ENCODE results near the gene TDO2.
"Not testable (repeated sequence)": the region's sequence is repeated elsewhere in the genome, so short reads cannot be mapped to it uniquely, and the experiment has no call there.

TDO2 gene

GRCh38 chr4:155908187-155909139 is 5.0 kb downstream of the TDO2 start:
- no peak for DNase-seq (ENCODE audit: low read depth)

GRCh38 chr4:155909615-155910226 is 6.2 kb downstream of the TDO2 start:
- DNase-seq (ENCODE audit: low read depth), result no peak

DNA sequence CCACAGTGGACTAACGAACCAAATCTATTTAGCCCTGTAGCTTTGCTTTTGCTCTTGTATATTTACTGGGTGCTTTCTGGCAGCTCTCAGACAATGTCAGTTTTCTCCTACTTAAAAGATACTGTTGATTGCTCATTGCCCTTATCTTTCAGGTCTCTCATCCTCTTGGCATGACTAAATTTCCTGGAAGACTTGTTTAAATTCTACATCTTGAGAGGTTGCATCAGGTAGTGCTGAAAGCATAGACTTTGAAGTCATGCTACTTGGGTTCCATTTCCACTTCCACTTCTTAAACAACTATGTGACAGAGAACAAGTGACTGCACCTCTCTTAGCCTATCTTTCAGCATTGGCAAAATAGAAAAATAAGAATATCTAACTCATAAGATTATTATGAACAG is 8.4 kb downstream of the TDO2 start:
- no peak for DNase-seq (ENCODE audit: low read depth)

GRCh38 chr4:155914782-155915181 is 11.3 kb downstream of the TDO2 start:
- no peak for DNase-seq (ENCODE audit: low read depth)

- DNase-seq (ENCODE audit: low read depth), result no peak
Observed at GRCh38 chr4:155921597-155921996, 18.1 kb downstream of the TDO2 start.

DNA sequence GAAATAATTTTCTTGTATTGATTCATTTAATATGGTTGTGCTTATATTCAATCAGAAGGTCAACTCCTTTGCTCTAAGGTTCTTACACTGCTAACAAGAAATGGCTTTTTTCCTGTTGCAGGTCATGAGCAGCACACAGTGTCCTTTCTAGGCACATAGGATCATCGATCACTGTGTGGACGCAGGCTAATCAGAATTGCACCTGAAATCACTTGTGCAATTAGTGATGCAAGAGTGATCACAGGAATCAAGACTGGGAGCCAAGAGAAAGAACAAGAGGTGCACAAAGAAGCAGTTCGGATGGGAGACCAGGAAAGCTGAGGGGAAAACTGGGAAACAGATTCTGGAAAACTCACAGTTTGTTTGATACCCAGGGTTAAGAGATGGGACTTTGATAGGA is 21.1 kb downstream of the TDO2 start:
- DNase-seq (ENCODE audit: low read depth), result no peak

DNA sequence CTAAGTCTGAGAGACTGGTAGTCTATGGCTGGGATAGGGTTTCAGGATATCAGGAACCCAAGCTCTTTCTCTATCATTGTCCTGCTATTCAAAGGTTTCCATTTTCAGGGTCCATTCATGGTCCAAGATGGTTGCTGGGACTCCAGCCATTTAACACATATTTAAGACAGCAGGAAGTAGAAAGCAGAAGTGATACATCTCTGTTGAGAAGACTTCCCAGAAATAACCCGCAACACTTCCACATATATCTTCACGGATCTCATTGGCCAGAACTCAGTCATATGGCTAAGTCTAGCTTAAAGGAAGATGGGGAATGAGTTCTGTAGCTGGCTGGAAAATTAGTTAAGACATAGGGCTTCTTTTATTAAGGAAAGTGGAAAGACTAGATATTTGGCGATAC is 26.3 kb downstream of the TDO2 start:
- no peak for DNase-seq (ENCODE audit: low read depth)

DNA sequence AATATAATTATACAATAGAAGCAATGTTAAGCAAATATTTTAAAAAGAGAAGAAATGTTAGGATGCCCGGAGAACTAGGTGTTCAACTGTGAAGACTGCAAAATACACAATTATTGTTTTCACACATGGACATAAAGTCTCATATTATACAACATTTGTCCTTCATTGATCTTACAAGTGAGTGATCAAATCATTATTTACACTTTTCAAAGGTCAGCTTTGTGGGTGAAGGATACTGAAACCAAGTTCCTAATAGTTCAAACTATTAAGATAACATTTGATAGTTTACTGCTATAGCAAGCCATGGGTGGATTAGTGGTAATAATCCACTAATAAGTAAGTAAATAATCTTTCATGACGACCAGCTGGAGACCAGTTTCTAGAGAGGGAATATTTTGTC is 26.8 kb downstream of the TDO2 start:
- DNase-seq (ENCODE audit: low read depth), result no peak

DNA sequence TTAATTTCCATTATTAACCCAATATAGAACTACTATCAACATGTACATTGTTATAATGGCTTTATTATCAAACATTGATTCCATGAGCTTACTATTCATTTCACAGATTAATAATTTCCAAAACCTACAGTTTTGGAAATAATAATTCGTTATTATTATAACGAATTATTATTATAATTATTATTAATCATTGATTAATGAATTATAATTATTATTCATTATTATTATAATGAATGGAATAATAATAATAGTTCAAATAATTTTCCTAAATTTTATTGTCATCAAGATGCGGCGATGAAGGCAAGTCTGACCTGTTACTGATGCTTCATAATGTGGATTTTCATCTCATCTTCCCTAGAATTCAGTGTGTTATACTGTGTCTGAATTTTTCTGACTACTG is 28.1 kb downstream of the TDO2 start:
- no peak for DNase-seq (ENCODE audit: low read depth)

DNA sequence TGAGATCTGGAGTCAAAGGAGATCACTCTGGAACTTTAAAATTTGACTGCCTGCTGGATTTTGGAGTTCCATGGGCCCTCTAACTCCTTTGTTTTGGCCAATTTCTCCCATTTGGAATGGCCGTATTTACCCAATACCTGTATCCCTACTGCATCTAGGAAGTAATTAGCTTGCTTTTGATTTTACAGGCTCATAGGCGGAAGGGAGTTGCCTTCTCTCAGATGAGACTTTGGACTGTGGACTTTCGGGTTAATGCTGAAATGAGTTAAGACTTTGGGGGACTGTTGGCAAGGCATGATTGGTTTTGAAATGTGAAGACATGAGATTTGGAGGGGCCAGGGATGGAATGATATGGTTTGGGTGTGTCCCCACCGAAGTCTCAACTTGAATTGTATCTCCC is 31.1 kb downstream of the TDO2 start:
- DNase-seq (ENCODE audit: low read depth), result not testable (repeated sequence)

GRCh38 chr4:155935389-155935986 is 32.0 kb downstream of the TDO2 start:
- DNase-seq (ENCODE audit: low read depth), result no peak

DNA sequence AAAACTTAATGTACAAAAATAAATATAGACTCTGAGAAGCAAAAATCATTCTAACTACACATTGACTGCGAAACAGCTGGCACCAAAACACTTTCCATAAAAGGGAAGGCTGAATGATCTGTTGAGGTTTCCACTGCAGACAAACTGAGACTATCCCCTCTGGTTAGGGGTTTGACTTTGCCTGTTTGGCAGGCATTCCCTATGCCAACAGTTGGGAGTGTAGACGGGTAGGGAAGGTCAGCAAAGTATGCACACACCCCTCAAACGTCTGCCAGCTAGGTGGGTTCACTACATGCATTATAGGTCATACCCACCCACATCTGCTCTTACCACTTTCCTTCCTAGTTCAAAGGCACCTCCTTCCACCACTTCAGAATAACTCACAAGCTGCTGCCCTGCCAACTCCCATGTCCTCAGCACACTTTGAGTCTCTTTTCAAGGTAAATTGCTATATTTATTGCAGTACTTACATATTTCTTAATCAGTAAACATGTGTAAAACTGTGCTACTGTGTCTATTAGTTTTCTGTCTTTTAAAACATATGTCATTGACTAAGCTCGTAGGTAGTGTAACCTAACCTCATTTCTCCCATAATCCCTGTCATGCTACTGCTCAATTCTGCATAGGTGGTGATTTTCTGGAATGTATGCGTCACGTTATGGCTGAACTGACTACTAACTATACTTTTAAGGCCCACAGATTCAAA is 37.7 kb downstream of the TDO2 start:
- DNase-seq (ENCODE audit: low read depth), result no peak

DNA sequence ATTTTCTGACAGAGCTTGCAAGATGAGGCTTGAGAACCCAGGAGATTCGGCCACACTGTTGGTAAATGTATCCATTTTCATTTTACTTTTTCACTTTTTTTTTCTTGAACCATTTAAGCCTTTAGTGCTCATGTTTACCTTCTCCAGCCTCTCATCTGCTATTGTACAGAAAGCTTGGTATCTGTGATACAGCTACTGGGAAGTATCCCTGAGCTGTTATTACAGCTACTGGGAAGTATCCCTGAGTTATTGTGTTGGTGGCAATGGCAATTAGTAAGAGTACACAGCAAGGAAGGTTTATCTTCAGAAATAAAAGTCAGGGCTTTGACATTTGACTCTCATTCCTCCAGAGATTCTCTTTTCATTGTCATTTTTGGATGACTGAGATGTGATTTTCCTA is 38.3 kb downstream of the TDO2 start:
- DNase-seq (ENCODE audit: low read depth), result no peak

GRCh38 chr4:155943605-155944291 is 40.3 kb downstream of the TDO2 start:
- DNase-seq (ENCODE audit: low read depth), result no peak

DNA sequence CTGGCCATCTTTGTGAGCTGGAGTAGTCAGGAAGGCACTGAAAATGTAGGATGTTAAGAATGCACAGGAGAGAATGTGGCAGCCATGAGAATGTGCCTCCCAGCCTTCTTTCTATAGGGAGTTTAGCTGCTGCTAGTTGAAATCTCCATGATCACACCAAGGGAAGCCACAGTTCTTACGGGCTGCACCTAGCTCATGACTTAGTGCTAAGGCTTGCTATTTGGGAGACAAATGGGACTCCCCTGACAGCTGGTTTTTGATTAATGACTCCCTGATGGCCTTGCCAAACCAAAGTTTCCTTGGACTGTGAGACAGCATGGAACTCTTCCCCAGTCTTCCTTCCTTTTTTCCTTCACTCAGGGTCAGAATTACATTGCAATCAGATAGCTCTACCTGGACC is 41.0 kb downstream of the TDO2 start:
- no peak for DNase-seq (ENCODE audit: low read depth)

DNA sequence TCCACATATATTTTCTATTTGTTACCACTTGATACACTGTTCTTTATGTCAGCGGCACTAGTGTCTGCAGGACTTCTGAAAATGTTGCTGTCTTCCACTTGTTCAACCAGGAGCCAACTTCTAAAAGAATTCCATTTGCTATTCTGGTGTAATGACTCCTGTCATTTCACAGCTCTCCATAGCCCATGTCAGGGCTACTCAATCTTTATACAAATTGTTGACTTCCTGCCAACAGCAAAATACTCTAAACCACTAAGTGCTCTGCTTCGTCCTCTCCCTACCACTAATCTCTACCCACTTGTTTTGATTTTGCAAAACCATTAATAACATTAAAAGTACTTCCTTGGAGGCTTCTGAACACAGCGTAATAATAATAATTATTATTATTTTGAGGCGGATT is 43.0 kb downstream of the TDO2 start:
- DNase-seq (ENCODE audit: low read depth), result no peak

DNA sequence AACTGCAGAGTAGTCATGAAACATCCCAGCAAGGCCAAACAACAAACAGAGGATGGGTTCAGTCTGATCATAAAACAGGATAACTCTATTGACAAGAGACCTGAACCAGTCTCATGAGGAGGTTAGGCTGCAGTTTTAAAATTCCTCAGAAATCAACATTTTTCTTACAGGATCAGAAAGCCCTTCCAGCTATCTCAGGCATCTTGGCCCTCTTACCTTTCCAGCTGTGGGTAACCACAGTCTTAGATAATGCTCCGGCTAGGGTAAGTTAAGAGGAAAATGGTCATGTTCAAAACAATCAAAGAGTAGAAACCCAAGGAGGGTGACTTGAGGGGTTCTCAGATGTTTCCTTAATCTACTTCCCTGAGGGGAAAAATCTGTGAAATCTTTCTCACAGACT is 45.0 kb downstream of the TDO2 start:
- DNase-seq (ENCODE audit: low read depth), result no peak

GRCh38 chr4:155950461-155950860 is 47.0 kb downstream of the TDO2 start:
- no peak for DNase-seq (ENCODE audit: low read depth)

GRCh38 chr4:155952501-155952901 is 49.0 kb downstream of the TDO2 start:
- peak; percentile 46 for DNase-seq (ENCODE audit: low read depth)

DNA sequence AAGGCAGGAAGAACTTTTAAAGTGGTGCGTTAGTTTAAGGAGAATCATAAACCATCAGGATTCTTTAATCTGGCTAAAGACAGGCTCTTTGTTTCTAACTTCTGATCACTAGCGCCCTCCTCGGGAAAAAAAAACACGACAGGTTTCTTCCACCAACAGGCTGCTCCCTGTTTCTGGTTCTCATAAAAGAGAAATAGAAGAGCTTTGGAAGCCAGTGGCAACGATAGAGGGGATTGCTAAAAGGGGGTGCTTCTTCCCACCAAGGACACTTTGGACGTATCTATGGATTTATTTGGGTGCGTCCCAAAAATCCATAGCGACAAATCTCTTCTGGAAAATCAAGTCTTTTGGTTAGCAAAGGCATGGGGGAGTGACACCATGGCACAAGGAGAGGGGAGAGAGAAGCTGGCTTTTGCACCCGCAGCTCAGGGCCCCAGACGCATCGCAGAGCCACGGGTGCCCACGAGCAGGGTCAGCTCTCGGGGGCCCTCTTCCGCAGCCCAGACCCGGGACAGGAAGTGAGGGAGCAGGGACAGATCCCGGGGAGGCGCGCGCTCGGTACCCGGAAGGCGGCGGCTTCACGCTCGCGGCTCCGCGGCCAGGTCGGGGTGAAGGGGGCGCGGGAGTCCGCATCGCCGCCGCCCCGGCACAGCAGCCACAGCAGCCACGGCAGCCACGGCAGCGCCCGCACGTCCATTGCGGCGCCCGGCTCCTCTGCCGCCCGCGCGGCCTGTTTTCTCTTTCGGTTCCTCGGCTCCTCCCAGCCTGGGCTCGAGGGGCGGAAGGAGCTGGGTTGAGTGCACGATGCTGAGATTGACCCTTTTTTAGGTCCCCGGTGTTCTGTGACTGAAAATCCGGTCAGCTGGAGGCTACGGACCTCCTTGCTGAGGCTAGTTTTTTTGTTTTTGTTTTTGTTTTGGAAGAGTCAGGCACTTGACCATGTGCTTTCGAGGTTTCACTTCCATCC is 49.9 kb downstream of the TDO2 start, which contains the start of gene CTSO:
Gene CTSO, minus strand, starts transcription at position 716 of the 967 bp plus-strand sequence. Its CDS starts 19 bp downstream, at position 697.
- peak; percentile 76 for DNase-seq (ENCODE audit: low read depth)
